Osteocyte (in vitro differentiated cells): ENCODE results near the gene ZNF44. TPM values are rescaled to one million over a fixed set of nuclear protein-coding genes. Genes with fewer than 3 reads are reported as not detected.

Experiments
- DNase-seq: peaks from one replicate; pipeline ENCODE4 v3.0.0; 2021; ENCODE audit warnings: mixed read lengths; ENCODE audit not compliant: unreplicated experiment; ENCODE audit errors: extremely low spot score
- H3K27ac Mint-ChIP-seq: one replicate; pipeline ENCODE4 v1.8.0; 2021; ENCODE audit warnings: mild to moderate bottlenecking, mixed read lengths; ENCODE audit not compliant: unreplicated experiment
- H3K27me3 Mint-ChIP-seq: one replicate; pipeline ENCODE4 v1.8.0; 2021; ENCODE audit warnings: mixed read lengths; ENCODE audit not compliant: unreplicated experiment
- H3K36me3 Mint-ChIP-seq: one replicate; pipeline ENCODE4 v1.8.0; 2021; ENCODE audit warnings: mixed read lengths; ENCODE audit not compliant: unreplicated experiment
- H3K4me1 Mint-ChIP-seq: one replicate; pipeline ENCODE4 v1.8.0; 2021; ENCODE audit warnings: mixed read lengths; ENCODE audit not compliant: unreplicated experiment
- H3K4me3 Mint-ChIP-seq: one replicate; pipeline ENCODE4 v1.8.0; 2021; ENCODE audit warnings: mild to moderate bottlenecking, moderate library complexity, mixed read lengths; ENCODE audit not compliant: unreplicated experiment
- H3K9me3 Mint-ChIP-seq: one replicate; pipeline ENCODE4 v1.8.0; 2021; ENCODE audit warnings: mixed read lengths; ENCODE audit not compliant: unreplicated experiment
- CTCF ChIP-seq: fragments of 200-600 bp; sonication (generic); IDR thresholded peaks from 2 replicates; pipeline ENCODE4 v1.5.0; 2021; ENCODE audit warnings: antibody characterized with exemption, mild to moderate bottlenecking, moderate library complexity
- long read RNA-seq: library from polyadenylated mRNA; unstranded; transcript quantifications from one replicate; pipeline ENCODE4 v2.0.0, GENCODE V29; 2021
- total RNA-seq: library from RNA; stranded (reverse); gene quantifications from 2 replicates; pipeline ENCODE4 v1.2.1, GENCODE V29; 2021

ZNF44 gene
- total RNA-seq: 7.0 and 7.8 TPM in 2 replicates
- long read RNA-seq, transcript ZNF44-202 (4 exons, 2,119 nt): major isoform, 30 of 51 reads
- long read RNA-seq, partial matches to known transcripts: 8 of 51 reads
- long read RNA-seq, other reads (novel, unspliced or antisense): 11 of 51 reads

- H3K9me3 Mint-ChIP-seq: no peaks in the 10 kb centered on the region
- no peaks in the 10 kb centered on the region for H3K27me3 Mint-ChIP-seq
- H3K4me1 Mint-ChIP-seq: peaks cover 27% of the 10 kb centered on the region
- TF ChIP-seq CTCF: no peak
- H3K36me3 Mint-ChIP-seq: peaks cover 5% of the 10 kb centered on the region
- H3K4me3 Mint-ChIP-seq: peak within 1 kb of the TSS; percentile 97
- DNase-seq: peak; percentile 96
- H3K27ac Mint-ChIP-seq: peak within 1 kb of the TSS; percentile 98
Observed at GRCh38 chr19:12294249-12295158, at the start of gene ZNF44. TSS of gene ZNF44 (minus strand) at chr19:12294883. CDS start at chr19:12294694, 189 bp downstream.

DNA sequence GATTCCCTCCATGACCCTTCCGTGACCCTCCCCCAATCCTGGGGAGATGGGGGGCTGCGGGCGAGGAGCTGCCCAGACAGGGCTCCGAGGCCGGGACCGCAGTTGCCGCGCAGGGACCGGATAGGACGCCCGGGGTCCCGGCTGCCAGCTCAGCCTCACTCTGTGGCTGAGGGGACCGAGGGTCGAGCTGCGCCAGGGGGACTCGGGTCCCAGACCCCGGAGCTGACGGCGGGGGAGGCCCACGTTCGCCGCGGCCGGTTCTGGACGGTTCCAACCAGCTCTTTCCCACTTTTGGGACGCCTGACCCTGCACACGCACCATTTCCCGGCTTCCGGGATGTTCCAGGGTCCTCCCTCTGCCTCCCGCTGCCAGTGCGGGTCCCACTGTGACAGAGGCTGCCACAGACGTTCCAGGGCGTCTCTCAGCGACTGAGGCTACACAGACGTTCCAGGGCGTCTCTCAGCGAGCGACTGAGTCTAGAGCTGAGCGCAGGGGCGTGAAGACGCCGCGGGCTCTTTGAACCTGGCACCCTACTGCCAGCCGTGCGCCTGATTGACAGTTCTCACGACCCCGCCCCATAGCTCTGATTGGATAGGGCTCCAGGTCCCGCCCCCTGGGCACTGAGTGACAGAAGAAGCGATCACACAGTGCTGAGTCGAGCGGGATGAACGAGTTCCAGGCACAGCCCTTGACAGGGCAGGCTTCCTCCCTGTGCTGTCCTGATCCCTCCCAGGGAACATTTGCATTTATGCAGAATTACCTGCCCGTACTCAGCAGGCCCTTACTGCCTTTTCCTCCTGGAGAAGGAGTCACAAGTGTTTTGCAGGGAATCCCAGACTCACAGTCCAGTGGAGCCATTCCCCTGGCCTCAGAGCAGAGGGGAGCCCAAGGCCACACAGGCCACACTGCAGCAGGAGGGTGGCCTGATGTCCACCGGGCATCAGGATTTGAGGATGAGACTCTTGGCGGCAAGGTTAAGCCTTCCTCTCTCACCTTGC, 38.8 kb upstream of the ZNF44 start, which contains the start of gene ZNF563:
Gene ZNF563 (minus strand): TSS at position 472 of the 998 bp plus-strand sequence. CDS start 151 bp downstream, at position 321.
- no peak for TF ChIP-seq CTCF
- peaks cover 3% of the 10 kb centered on the region for H3K9me3 Mint-ChIP-seq
- no peaks in the 10 kb centered on the region for H3K27me3 Mint-ChIP-seq
- peak within 1 kb of the TSS; percentile 95 for H3K27ac Mint-ChIP-seq
- H3K4me3 Mint-ChIP-seq: peak within 1 kb of the TSS; percentile 96
- H3K36me3 Mint-ChIP-seq: peaks cover 3% of the 10 kb centered on the region
- peaks cover 18% of the 10 kb centered on the region for H3K4me1 Mint-ChIP-seq
- peak; percentile 97 for DNase-seq

GRCh38 chr19:12331211-12331941, 36.7 kb upstream of the ZNF44 start:
- Mint-ChIP-seq H3K4me1 (peaks cover 18% of the 10 kb centered on the region), H3K4me3 (no peak overlapping the region)
- TF ChIP-seq CTCF: no peak

GRCh38 chr19:12330340-12330739, 35.7 kb upstream of the ZNF44 start:
- H3K4me3 Mint-ChIP-seq: no peak overlapping the region
- H3K27ac Mint-ChIP-seq: no peak overlapping the region
- TF ChIP-seq CTCF: no peak

More at GRCh38 chr19:12331211-12331941, 36.7 kb upstream of the ZNF44 start:
- no peak for DNase-seq
- Mint-ChIP-seq H3K27me3 (no peaks in the 10 kb centered on the region), H3K27ac (no peak overlapping the region), H3K9me3 (peaks cover 14% of the 10 kb centered on the region), H3K36me3 (peaks cover 5% of the 10 kb centered on the region)

More at GRCh38 chr19:12330340-12330739, 35.7 kb upstream of the ZNF44 start:
- Mint-ChIP-seq H3K4me1 (peaks cover 18% of the 10 kb centered on the region), H3K27me3 (no peaks in the 10 kb centered on the region), H3K36me3 (peaks cover 8% of the 10 kb centered on the region), H3K9me3 (peaks cover 21% of the 10 kb centered on the region)
- no peak for DNase-seq
